Natural killer cell treated with Interleukin-12 subunit alpha and Interleukin-12 subunit beta and Interleukin-15 and Interleukin-18, amount 100 ng/mL, for 72 hours (primary cell): ENCODE measurements around the gene ECE1. TPM values are rescaled to one million over a fixed set of nuclear protein-coding genes. Genes with fewer than 3 reads are reported as not detected.

ENCODE experiments used
- ATAC-seq, 2 donors: fragments of 150-1000 bp; cut with Tn5 transposase in 1 of 2; sonication (Bioruptor Pico), chemical (Tn5 transposase) in 1 of 2; 2 replicates each; pipeline ENCODE4 v1.10.0; 2021
- DNase-seq: peaks from one replicate; pipeline ENCODE4 v3.0.0; 2022; ENCODE audit warnings: low spot score
- H3K27ac Mint-ChIP-seq, 2 donors: 1 replicate in 1 of 2; 2 replicates in 1 of 2; pipeline ENCODE4 v1.8.0; 2022; ENCODE audit warnings: mixed read lengths in 2 of 2, mild to moderate bottlenecking in 1 of 2, moderate library complexity in 1 of 2
- H3K27me3 Mint-ChIP-seq, 2 donors: 1 replicate in 1 of 2; 2 replicates in 1 of 2; pipeline ENCODE4 v1.8.0; 2022; ENCODE audit warnings: mixed read lengths in 2 of 2
- H3K36me3 Mint-ChIP-seq: one replicate; pipeline ENCODE4 v1.8.0; 2022; ENCODE audit warnings: mixed read lengths
- H3K4me1 Mint-ChIP-seq, 2 donors: 1 replicate in 1 of 2; 2 replicates in 1 of 2; pipeline ENCODE4 v1.8.0; 2022; ENCODE audit warnings: low read depth in 2 of 2, mixed read lengths in 2 of 2, mild to moderate bottlenecking in 1 of 2
- H3K4me3 Mint-ChIP-seq: one replicate; pipeline ENCODE4 v1.8.0; 2022; ENCODE audit warnings: mixed read lengths
- H3K9me3 Mint-ChIP-seq: 2 replicates; pipeline ENCODE4 v1.8.0; 2022; ENCODE audit warnings: mixed read lengths
- total RNA-seq, 2 donors: library from RNA; stranded (reverse); gene quantifications; one replicate each; pipeline ENCODE4 v1.2.3, GENCODE V29; 2022

ECE1 gene
- total RNA-seq, 2 donors from 2014 or later, result 33.7 to 53.9 TPM

- no peaks in the 10 kb centered on the region for H3K9me3 Mint-ChIP-seq
- no peaks in the 10 kb centered on the region for H3K36me3 Mint-ChIP-seq
- H3K4me1 Mint-ChIP-seq, result peaks cover 18 to 21% of the 10 kb centered on the region in 2 donors
- no peak overlapping the region for H3K4me3 Mint-ChIP-seq
- no peak for ATAC-seq
- H3K27me3 Mint-ChIP-seq, result no peaks in the 10 kb centered on the region
- no peak for DNase-seq
- H3K27ac Mint-ChIP-seq, result peak overlapping the region in 1 of 2 donors; percentile 59
These were observed 18.1 kb upstream of the ECE1 start for GRCh38 chr1:21308330-21308729.

- peaks cover 18 to 25% of the 10 kb centered on the region in 2 donors for H3K4me1 Mint-ChIP-seq
- DNase-seq, result no peak
These were observed 17.5 kb upstream of the ECE1 start for GRCh38 chr1:21307663-21308305.

GRCh38 chr1:21307210-21307609, 16.9 kb upstream of the ECE1 start:
- H3K4me1 Mint-ChIP-seq, result peaks cover 18 to 26% of the 10 kb centered on the region in 2 donors
- peak overlapping the region; percentile 3 for H3K4me3 Mint-ChIP-seq
- no peaks in the 10 kb centered on the region for H3K36me3 Mint-ChIP-seq
- no peaks in the 10 kb centered on the region for H3K27me3 Mint-ChIP-seq
- ATAC-seq, result peak; percentile 34 to 62
- no peaks in the 10 kb centered on the region for H3K9me3 Mint-ChIP-seq
- DNase-seq, result no peak
- peak overlapping the region; percentile 29 to 59 for H3K27ac Mint-ChIP-seq

More at GRCh38 chr1:21307663-21308305, 17.5 kb upstream of the ECE1 start:
- peak overlapping the region; percentile 29 to 59 for H3K27ac Mint-ChIP-seq
- peak; percentile 41 to 66 for ATAC-seq
- H3K4me3 Mint-ChIP-seq, result peak overlapping the region; percentile 3
- H3K9me3 Mint-ChIP-seq, result no peaks in the 10 kb centered on the region
- H3K27me3 Mint-ChIP-seq, result no peaks in the 10 kb centered on the region
- H3K36me3 Mint-ChIP-seq, result no peaks in the 10 kb centered on the region

GRCh38 chr1:21305900-21306189, 15.6 kb upstream of the ECE1 start:
- no peaks in the 10 kb centered on the region for H3K36me3 Mint-ChIP-seq
- no peak overlapping the region for H3K27ac Mint-ChIP-seq
- ATAC-seq, result no peak
- H3K4me3 Mint-ChIP-seq, result no peak overlapping the region
- H3K4me1 Mint-ChIP-seq, result peaks cover 18 to 23% of the 10 kb centered on the region in 2 donors
- DNase-seq, result no peak
- no peaks in the 10 kb centered on the region for H3K27me3 Mint-ChIP-seq
- H3K9me3 Mint-ChIP-seq, result no peaks in the 10 kb centered on the region

GRCh38 chr1:21305155-21305899, 15.1 kb upstream of the ECE1 start:
- ATAC-seq (no peak), DNase-seq (no peak)
- H3K9me3 Mint-ChIP-seq, result no peaks in the 10 kb centered on the region
- peak overlapping the region in 1 of 2 donors; percentile 8 for H3K27ac Mint-ChIP-seq
- no peaks in the 10 kb centered on the region for H3K36me3 Mint-ChIP-seq
- H3K4me3 Mint-ChIP-seq, result no peak overlapping the region
- H3K27me3 Mint-ChIP-seq, result no peaks in the 10 kb centered on the region
- H3K4me1 Mint-ChIP-seq, result peaks cover 18 to 23% of the 10 kb centered on the region in 2 donors

- Mint-ChIP-seq H3K27me3 (no peaks in the 10 kb centered on the region), H3K27ac (peak overlapping the region in 1 of 2 donors; percentile 8), H3K4me1 (peaks cover 18 to 26% of the 10 kb centered on the region in 2 donors), H3K4me3 (no peak overlapping the region), H3K9me3 (no peaks in the 10 kb centered on the region), H3K36me3 (no peaks in the 10 kb centered on the region)
- ATAC-seq (no peak), DNase-seq (no peak)
These were observed 14.2 kb upstream of the ECE1 start for GRCh38 chr1:21304488-21304887.

GRCh38 chr1:21302747-21303715, 12.8 kb upstream of the ECE1 start:
- Mint-ChIP-seq H3K4me1 (peaks cover 19 to 32% of the 10 kb centered on the region in 2 donors), H3K36me3 (no peaks in the 10 kb centered on the region), H3K27me3 (no peaks in the 10 kb centered on the region), H3K9me3 (no peaks in the 10 kb centered on the region), H3K4me3 (no peak overlapping the region), H3K27ac (peak overlapping the region in 1 of 2 donors; percentile 63)
- DNase-seq, result no peak
- no peak for ATAC-seq

GRCh38 chr1:21301794-21302440, 11.7 kb upstream of the ECE1 start:
- Mint-ChIP-seq H3K9me3 (no peaks in the 10 kb centered on the region), H3K27ac (no peak overlapping the region), H3K4me3 (no peak overlapping the region), H3K36me3 (no peaks in the 10 kb centered on the region), H3K4me1 (peaks cover 8 to 21% of the 10 kb centered on the region in 2 donors), H3K27me3 (no peaks in the 10 kb centered on the region)
- DNase-seq (no peak), ATAC-seq (no peak)

- H3K27ac Mint-ChIP-seq, result no peak overlapping the region
- no peaks in the 10 kb centered on the region for H3K27me3 Mint-ChIP-seq
- ATAC-seq (no peak), DNase-seq (no peak)
- no peak overlapping the region for H3K4me3 Mint-ChIP-seq
- no peaks in the 10 kb centered on the region for H3K9me3 Mint-ChIP-seq
- H3K36me3 Mint-ChIP-seq, result no peaks in the 10 kb centered on the region
- H3K4me1 Mint-ChIP-seq, result peaks cover 15 to 24% of the 10 kb centered on the region in 2 donors
These were observed 10.5 kb upstream of the ECE1 start for GRCh38 chr1:21300774-21301173.

- no peaks in the 10 kb centered on the region for H3K27me3 Mint-ChIP-seq
- no peak for DNase-seq
- no peak for ATAC-seq
- H3K36me3 Mint-ChIP-seq, result no peaks in the 10 kb centered on the region
- peaks cover 22 to 30% of the 10 kb centered on the region in 2 donors for H3K4me1 Mint-ChIP-seq
- H3K4me3 Mint-ChIP-seq, result no peak overlapping the region
- no peaks in the 10 kb centered on the region for H3K9me3 Mint-ChIP-seq
- no peak overlapping the region for H3K27ac Mint-ChIP-seq
These were observed 9.6 kb upstream of the ECE1 start for GRCh38 chr1:21299780-21300395.

GRCh38 chr1:21298981-21299391, 8.7 kb upstream of the ECE1 start:
- no peak for ATAC-seq
- Mint-ChIP-seq H3K4me1 (peaks cover 27 to 38% of the 10 kb centered on the region in 2 donors), H3K9me3 (no peaks in the 10 kb centered on the region), H3K4me3 (no peak overlapping the region), H3K27ac (peak overlapping the region in 1 of 2 donors; percentile 83), H3K27me3 (no peaks in the 10 kb centered on the region), H3K36me3 (no peaks in the 10 kb centered on the region)
- DNase-seq, result no peak

GRCh38 chr1:21297975-21298374, 7.7 kb upstream of the ECE1 start:
- DNase-seq (no peak), ATAC-seq (no peak)
- Mint-ChIP-seq H3K36me3 (no peaks in the 10 kb centered on the region), H3K4me1 (peaks cover 37 to 45% of the 10 kb centered on the region in 2 donors), H3K27ac (peak overlapping the region; percentile 43 to 83), H3K27me3 (no peaks in the 10 kb centered on the region), H3K4me3 (no peak overlapping the region), H3K9me3 (no peaks in the 10 kb centered on the region)
